NCI-H460 (cell line): ENCODE data around the gene CEP83. TPM values are rescaled to one million over a fixed set of nuclear protein-coding genes. Genes with fewer than 3 reads are reported as not detected.
"Not testable (repeated sequence)": the region's sequence is repeated elsewhere in the genome, so short reads cannot be mapped to it uniquely, and the experiment has no call there.

ENCODE experiments used
- DNase-seq: peaks from one replicate; pipeline ENCODE4 v3.0.0-alpha.2; 2016; ENCODE audit warnings: low read depth; ENCODE audit errors: extremely low read depth
- total RNA-seq: library from RNA; depleted of rRNA; stranded (reverse); fragments of >200 nt; shearing (Covaris generic); gene quantifications from 2 replicates; pipeline ENCODE4 v1.2.3, GENCODE V29; 2014

Gene CEP83
- total RNA-seq, 1 experiment from 2014 or later = 21.1 TPM

DNA sequence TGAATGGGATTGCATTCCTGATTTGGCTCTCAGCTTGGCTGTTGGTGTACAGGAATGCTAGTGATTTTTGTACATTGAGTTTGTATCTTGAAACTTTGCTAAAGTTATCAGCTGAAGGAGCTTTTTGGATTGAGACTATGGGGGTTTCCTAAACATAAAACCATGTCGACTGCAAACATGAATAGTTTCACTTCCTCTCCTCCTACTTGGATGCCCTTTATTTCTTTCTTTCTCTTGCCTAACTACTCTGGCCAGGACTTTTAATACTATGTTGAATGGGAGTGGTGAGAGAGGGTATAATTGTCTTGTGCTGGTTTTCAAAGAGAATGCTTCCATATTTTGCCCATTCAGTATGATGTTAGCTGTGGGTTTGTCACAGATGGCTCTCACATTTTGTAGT, 141.5 kb downstream of the CEP83 start:
- DNase-seq = no peak

- DNase-seq = not testable (repeated sequence)
These were observed 143.1 kb downstream of the CEP83 start for GRCh38 chr12:94316600-94316999.

- no peak for DNase-seq
These were observed 147.3 kb downstream of the CEP83 start for GRCh38 chr12:94312378-94312777.

- no peak for DNase-seq
These were observed 150.3 kb downstream of the CEP83 start for GRCh38 chr12:94309373-94309772.

DNA sequence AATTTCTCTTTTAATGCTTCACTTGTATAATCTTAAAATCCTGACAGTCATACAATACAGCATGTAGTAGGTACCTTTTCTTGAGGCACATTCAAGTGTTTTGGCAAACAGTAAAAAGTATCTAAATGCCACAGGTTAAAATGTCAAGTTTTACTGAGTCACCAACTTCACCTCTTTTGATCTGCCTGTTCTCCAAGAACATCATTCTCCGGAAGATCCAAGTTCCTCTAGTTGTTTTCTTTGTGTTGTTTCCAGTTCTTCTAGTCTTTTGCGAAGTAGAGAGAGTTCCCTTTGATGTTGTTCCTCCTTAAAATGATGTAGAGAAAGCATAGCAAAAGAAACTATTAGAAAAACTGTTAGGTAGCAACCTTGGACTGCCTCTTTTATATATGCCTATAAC, 151.1 kb downstream of the CEP83 start:
- DNase-seq = no peak

DNA sequence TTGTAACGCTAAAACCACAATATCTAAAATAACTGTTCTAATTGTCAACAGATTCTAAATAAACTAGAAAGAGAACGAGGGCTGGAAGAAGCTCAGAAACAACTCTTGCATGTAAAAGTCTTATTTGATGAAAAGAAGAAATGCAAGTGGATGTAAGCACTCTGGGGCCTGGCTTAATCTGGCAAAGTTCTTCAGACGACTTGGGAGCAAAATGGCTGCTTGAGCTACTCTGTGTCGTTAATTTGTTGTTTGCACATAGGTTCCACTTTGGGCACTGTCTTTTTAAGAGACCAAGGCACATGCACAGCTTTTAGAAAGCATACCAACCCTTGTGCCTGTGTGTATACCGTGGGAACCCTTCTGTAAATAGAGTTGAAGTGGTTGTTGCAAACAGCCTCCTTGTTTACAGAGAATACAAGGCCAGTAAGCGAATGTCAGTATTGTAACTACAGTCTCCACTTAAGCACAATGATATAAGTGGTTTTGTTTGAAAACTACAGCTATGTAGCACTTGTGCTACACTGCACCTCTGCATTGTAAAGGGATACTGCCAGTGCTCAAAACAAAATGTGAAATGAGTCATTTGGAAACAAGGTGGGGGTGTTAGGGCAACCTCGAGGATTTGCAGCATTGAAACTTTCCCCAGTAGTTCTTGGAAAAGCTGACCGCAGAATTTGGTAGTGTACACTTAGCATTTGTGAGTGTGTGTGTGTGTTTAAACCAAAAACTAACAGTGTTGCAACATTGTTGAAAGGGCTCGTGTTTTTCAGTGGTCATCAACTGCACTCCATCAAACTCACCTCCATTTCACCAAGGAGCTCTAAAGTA, 154.3 kb downstream of the CEP83 start:
- DNase-seq = no peak

DNA sequence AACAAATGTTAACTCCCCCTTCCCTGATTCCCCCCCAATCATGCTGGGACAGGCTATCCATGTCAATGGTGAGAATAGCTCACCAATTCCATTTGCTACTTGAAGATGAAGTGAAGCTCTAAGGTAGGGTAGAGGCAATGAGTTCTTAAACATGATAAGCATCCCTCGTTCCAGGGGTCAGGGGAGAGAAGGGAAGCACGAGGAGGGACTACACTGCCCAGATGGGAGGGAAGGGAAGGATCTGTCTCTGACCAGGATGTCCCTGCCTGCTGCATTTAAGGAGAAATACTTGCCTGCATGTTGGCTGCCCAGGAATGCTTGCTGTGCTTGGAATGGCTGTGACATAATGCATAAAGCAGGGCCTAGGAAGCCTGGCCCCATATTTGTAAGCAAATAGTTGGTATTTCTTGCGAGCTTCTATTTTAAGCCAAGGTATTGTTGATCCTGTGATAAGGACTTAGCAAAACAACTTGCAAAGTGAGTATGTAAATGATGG, 155.1 kb downstream of the CEP83 start:
- no peak for DNase-seq

GRCh38 chr12:94304012-94304411, 155.7 kb downstream of the CEP83 start:
- no peak for DNase-seq

DNA sequence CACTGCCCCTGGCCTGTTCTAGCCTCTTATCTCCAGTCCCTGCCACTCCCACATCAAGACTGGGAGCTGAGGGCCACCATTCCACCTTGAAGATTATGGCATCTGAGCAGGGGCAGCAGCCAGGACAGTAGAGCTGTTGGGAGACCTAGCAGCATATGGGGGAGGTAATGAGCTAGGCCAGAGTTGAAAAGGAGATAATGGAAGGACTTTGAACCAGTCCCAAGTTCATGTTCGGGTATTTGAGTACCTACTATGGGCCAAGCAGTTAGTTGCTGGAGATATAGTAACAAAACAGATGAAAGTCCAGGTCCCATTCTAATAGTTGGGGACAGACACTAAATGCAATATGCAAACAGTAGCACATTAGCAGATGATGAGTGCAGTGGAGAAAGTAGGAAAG, 159.8 kb downstream of the CEP83 start:
- DNase-seq = no peak

GRCh38 chr12:94297876-94298505, 161.7 kb downstream of the CEP83 start:
- DNase-seq = no peak

GRCh38 chr12:94297096-94297699, 162.5 kb downstream of the CEP83 start:
- DNase-seq = no peak

DNA sequence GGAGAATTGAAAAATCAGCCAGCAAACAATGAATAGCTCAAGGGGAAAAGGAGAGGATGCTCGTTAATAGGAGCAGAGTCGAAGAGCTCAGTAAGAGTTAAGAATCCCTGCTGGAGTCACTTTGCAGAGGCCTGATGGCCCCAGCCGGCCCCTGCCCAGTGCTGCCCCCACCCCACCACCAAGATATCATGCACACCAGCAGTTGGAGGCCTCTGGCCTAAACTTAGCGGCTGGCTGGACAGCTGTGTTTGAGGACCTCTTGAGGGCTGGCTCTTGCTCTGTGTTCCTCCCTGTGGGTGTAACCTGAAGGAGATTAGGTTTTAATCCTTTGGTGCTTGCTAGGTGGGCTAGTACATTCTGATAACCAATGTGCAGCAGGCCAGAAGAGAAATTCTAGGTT, 169.3 kb downstream of the CEP83 start:
- no peak for DNase-seq

- DNase-seq = no peak
These were observed 170.0 kb downstream of the CEP83 start for GRCh38 chr12:94289461-94290312.

GRCh38 chr12:94287245-94287628, 172.4 kb downstream of the CEP83 start:
- DNase-seq = no peak

- no peak for DNase-seq
These were observed 173.0 kb downstream of the CEP83 start for GRCh38 chr12:94286583-94287244.

GRCh38 chr12:94285943-94286582, 173.6 kb downstream of the CEP83 start:
- no peak for DNase-seq

GRCh38 chr12:94284859-94285258, 174.8 kb downstream of the CEP83 start:
- no peak for DNase-seq

- no peak for DNase-seq
These were observed 175.6 kb downstream of the CEP83 start for GRCh38 chr12:94284046-94284445.

- DNase-seq = no peak
These were observed 177.0 kb downstream of the CEP83 start for GRCh38 chr12:94282675-94283074.

GRCh38 chr12:94280063-94280462, 179.6 kb downstream of the CEP83 start:
- DNase-seq = no peak
